ENCODE results near the gene SOX21. TPM values are rescaled to one million over a fixed set of nuclear protein-coding genes. Genes with fewer than 3 reads are reported as not detected.

Gene SOX21
- not detected in 2 replicates for total RNA-seq

GRCh38 chr13:94712287-94712811 lies at the start of gene SOX21:
TSS of gene SOX21 (minus strand) at chr13:94712545. CDS start at chr13:94712049, 496 bp downstream.

Small RNAs within 50 kb of the gene (small RNA-seq; reads per million reads assigned to genes)
- not detected for gene RN7SL585P

Other genes with a start within 250 kb of the SOX21 start
- 0.11 and 0.39 TPM in 2 replicates for gene DCT, start 232.9 kb downstream of the SOX21 start, total RNA-seq
- gene TGDS, start 116.4 kb downstream of the SOX21 start, total RNA-seq, result 14.9 and 15.1 TPM in 2 replicates
- 8.6 and 22.0 TPM in 2 replicates for gene GPR180, start 110.7 kb downstream of the SOX21 start, total RNA-seq